Measurements from ENCODE around the gene GARIN5A.

GARIN5A gene

GRCh38 chr19:50476224-50476906 lies at the start of gene GARIN5A, which contains the start of gene EMC10:
TSS of gene GARIN5A (minus strand) at chr19:50476848. CDS start at chr19:50476388, 460 bp downstream.
TSS of gene EMC10 (plus strand) at chr19:50476507. CDS start at chr19:50476545, 38 bp downstream.
- peak within 1 kb of the TSS; percentile 76 for H3K4me3 ChIP-seq (ENCODE audit: low read depth, low read length)
- TF ChIP-seq CTCF (IDR thresholded peaks at IDR 0.05; ENCODE audit: low read depth, low read length) = no peak

GRCh38 chr19:50522881-50523280 lies 46.2 kb upstream of the GARIN5A start:
- no peak overlapping the region for H3K4me3 ChIP-seq (ENCODE audit: low read depth, low read length)
- no peak for TF ChIP-seq CTCF (IDR thresholded peaks at IDR 0.05; ENCODE audit: low read depth, low read length)

- no peak overlapping the region for H3K4me3 ChIP-seq (ENCODE audit: low read depth, low read length)
- no peak for TF ChIP-seq CTCF (IDR thresholded peaks at IDR 0.05; ENCODE audit: low read depth, low read length)
Observed at GRCh38 chr19:50520822-50521465, 44.3 kb upstream of the GARIN5A start.

GRCh38 chr19:50519006-50519575 lies 42.4 kb upstream of the GARIN5A start:
- TF ChIP-seq CTCF (IDR thresholded peaks at IDR 0.05; ENCODE audit: low read depth, low read length) = no peak
- H3K4me3 ChIP-seq (ENCODE audit: low read depth, low read length) = no peak overlapping the region

- no peak for TF ChIP-seq CTCF (IDR thresholded peaks at IDR 0.05; ENCODE audit: low read depth, low read length)
- no peak overlapping the region for H3K4me3 ChIP-seq (ENCODE audit: low read depth, low read length)
Observed at GRCh38 chr19:50518091-50519005, 41.7 kb upstream of the GARIN5A start.

- TF ChIP-seq CTCF (IDR thresholded peaks at IDR 0.05; ENCODE audit: low read depth, low read length) = no peak
- no peak overlapping the region for H3K4me3 ChIP-seq (ENCODE audit: low read depth, low read length)
Observed at GRCh38 chr19:50517704-50518075, 41.0 kb upstream of the GARIN5A start.

Data from WI38 (cell line).